ENCODE data around the gene MPEG1.

- TF ChIP-seq ZZZ3 (IDR thresholded peaks at IDR 0.05): no peak
- TF ChIP-seq BHLHE40 (IDR thresholded peaks at IDR 0.05; ENCODE audit: low read length): no peak
- no peak for TF ChIP-seq CBFB (CRISPR knock-in tag; IDR thresholded peaks at IDR 0.05)
- TF ChIP-seq, protein P1, sequence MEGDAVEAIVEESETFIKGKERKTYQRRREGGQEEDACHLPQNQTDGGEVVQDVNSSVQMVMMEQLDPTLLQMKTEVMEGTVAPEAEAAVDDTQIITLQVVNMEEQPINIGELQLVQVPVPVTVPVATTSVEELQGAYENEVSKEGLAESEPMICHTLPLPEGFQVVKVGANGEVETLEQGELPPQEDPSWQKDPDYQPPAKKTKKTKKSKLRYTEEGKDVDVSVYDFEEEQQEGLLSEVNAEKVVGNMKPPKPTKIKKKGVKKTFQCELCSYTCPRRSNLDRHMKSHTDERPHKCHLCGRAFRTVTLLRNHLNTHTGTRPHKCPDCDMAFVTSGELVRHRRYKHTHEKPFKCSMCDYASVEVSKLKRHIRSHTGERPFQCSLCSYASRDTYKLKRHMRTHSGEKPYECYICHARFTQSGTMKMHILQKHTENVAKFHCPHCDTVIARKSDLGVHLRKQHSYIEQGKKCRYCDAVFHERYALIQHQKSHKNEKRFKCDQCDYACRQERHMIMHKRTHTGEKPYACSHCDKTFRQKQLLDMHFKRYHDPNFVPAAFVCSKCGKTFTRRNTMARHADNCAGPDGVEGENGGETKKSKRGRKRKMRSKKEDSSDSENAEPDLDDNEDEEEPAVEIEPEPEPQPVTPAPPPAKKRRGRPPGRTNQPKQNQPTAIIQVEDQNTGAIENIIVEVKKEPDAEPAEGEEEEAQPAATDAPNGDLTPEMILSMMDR (IDR thresholded peaks at IDR 0.05 in 2 of 3, conservative IDR thresholded peaks at IDR 0.05 in 1 of 3; ENCODE audit: insufficient read depth in 2 of 3, low read depth in 1 of 3, low read length in 3 of 3): no peak
- TF ChIP-seq STAT5A (IDR thresholded peaks at IDR 0.05; ENCODE audit: borderline replicate concordance, low read length): no peak
- TF ChIP-seq JUNB (CRISPR knock-in tag; conservative IDR thresholded peaks at IDR 0.05): no peak
- no peak for TF ChIP-seq SMC3 (conservative IDR thresholded peaks at IDR 0.05; ENCODE audit: insufficient read depth, low read depth, low read length)
- no peak for TF ChIP-seq DNMT1 (IDR thresholded peaks at IDR 0.05)
- TF ChIP-seq TEAD2 (tag; IDR thresholded peaks at IDR 0.05): no peak
- TF ChIP-seq TBL1XR1 (IDR thresholded peaks at IDR 0.05; ENCODE audit: low read length in 2 of 2): no peak
- no peak for TF ChIP-seq NUFIP1 (IDR thresholded peaks at IDR 0.05; ENCODE audit: partially characterized antibody)
Measured at GRCh38 chr11:59212744-59213631, at the start of gene MPEG1.
